M059J (cell line): ENCODE results near the gene CEP112. TPM values are rescaled to one million over a fixed set of nuclear protein-coding genes. Genes with fewer than 3 reads are reported as not detected.

Experiments used
- DNase-seq: peaks from one replicate; pipeline ENCODE4 v3.0.0-alpha.2; 2012; ENCODE audit warnings: low read depth
- total RNA-seq: library from RNA; depleted of rRNA; stranded (reverse); fragments of >200 nt; shearing (Covaris generic); gene quantifications from 2 replicates; pipeline ENCODE4 v1.2.3, GENCODE V29; 2014; rRNA removed

Gene CEP112
- 5.9 and 6.4 TPM in 2 replicates for total RNA-seq

GRCh38 chr17:66191593-66192377 lies at the start of gene CEP112:
CEP112 (minus strand) TSS chr17:66192133.
- peak; percentile 70 for DNase-seq

GRCh38 chr17:66240630-66241029 lies 48.7 kb upstream of the CEP112 start:
- DNase-seq, result peak; percentile 58

- DNase-seq, result no peak
Measured at GRCh38 chr17:66240013-66240412, 48.1 kb upstream of the CEP112 start.

GRCh38 chr17:66235377-66235994 lies 43.6 kb upstream of the CEP112 start:
- no peak for DNase-seq

GRCh38 chr17:66234611-66235010 lies 42.7 kb upstream of the CEP112 start:
- DNase-seq, result no peak

- no peak for DNase-seq
Measured at GRCh38 chr17:66233023-66233753, 41.3 kb upstream of the CEP112 start.

- DNase-seq, result no peak
Measured at GRCh38 chr17:66230922-66231591, 39.1 kb upstream of the CEP112 start.

GRCh38 chr17:66229783-66230538 lies 38.0 kb upstream of the CEP112 start:
- DNase-seq, result no peak

GRCh38 chr17:66228887-66229782 lies 37.2 kb upstream of the CEP112 start, which contains the start of gene APOH:
APOH (minus strand) TSS chr17:66229415; CDS start chr17:66229379, 36 bp downstream.
- no peak for DNase-seq

GRCh38 chr17:66227212-66228045 lies 35.5 kb upstream of the CEP112 start:
- no peak for DNase-seq

- no peak for DNase-seq
Measured at GRCh38 chr17:66222798-66223350, 30.9 kb upstream of the CEP112 start.

GRCh38 chr17:66221755-66222530 lies 30.0 kb upstream of the CEP112 start:
- no peak for DNase-seq

GRCh38 chr17:66221343-66221742 lies 29.4 kb upstream of the CEP112 start:
- DNase-seq, result no peak

GRCh38 chr17:66220079-66220835 lies 28.3 kb upstream of the CEP112 start:
- DNase-seq, result no peak

GRCh38 chr17:66215529-66215911 lies 23.6 kb upstream of the CEP112 start:
- DNase-seq, result no peak

GRCh38 chr17:66214884-66215528 lies 23.1 kb upstream of the CEP112 start:
- DNase-seq, result no peak
